Measurements from ENCODE around the gene PLEKHA7.

Gene PLEKHA7

GRCh38 chr11:16997624-16998023 is 16.6 kb downstream of the PLEKHA7 start:
- peaks cover 20% of the 10 kb centered on the region for H3K36me3 ChIP-seq
- H3K9me3 ChIP-seq (ENCODE audit: severe bottlenecking) = no peaks in the 10 kb centered on the region
- no peak overlapping the region for H3K4me3 ChIP-seq (ENCODE audit: low read depth, low read length)
- H3K27ac ChIP-seq = no peak overlapping the region
- no peak for DNase-seq
- no peaks in the 10 kb centered on the region for H3K27me3 ChIP-seq (ENCODE audit: insufficient read depth, low read depth, severe bottlenecking)
- no peak for TF ChIP-seq CTCF (IDR thresholded peaks at IDR 0.05; ENCODE audit: low read depth, low read length)

DNA sequence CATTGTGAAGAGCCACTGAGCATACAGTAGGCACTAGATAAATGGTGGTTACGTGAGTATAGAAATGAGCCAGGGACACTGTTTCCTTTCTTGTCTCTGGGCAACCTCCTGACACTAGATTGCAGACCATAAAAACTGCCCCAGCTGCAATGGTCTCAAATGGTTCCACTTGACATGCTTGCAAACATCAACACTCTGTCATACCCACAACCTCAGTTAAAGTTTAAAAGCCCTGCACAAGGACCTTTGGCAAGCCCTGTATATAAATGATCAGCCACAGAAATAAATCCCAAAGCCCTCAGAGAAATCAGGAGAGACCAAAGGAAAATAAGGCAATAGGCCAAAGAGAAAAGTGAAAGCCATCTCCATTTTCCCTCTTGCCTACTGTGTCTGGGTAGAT is 20.7 kb downstream of the PLEKHA7 start:
- Histone ChIP-seq H3K27me3 (ENCODE audit: insufficient read depth, low read depth, severe bottlenecking) (no peaks in the 10 kb centered on the region), H3K36me3 (peaks cover 40% of the 10 kb centered on the region), H3K9me3 (ENCODE audit: severe bottlenecking) (no peaks in the 10 kb centered on the region), H3K4me3 (ENCODE audit: low read depth, low read length) (no peak overlapping the region), H3K27ac (no peak overlapping the region)
- no peak for DNase-seq
- no peak for TF ChIP-seq CTCF (IDR thresholded peaks at IDR 0.05; ENCODE audit: low read depth, low read length)

GRCh38 chr11:16992846-16993245 is 21.4 kb downstream of the PLEKHA7 start:
- H3K4me3 ChIP-seq (ENCODE audit: low read depth, low read length) = no peak overlapping the region
- no peak for TF ChIP-seq CTCF (IDR thresholded peaks at IDR 0.05; ENCODE audit: low read depth, low read length)
- no peaks in the 10 kb centered on the region for H3K27me3 ChIP-seq (ENCODE audit: insufficient read depth, low read depth, severe bottlenecking)
- H3K36me3 ChIP-seq = peaks cover 41% of the 10 kb centered on the region
- no peaks in the 10 kb centered on the region for H3K9me3 ChIP-seq (ENCODE audit: severe bottlenecking)
- no peak for DNase-seq
- H3K27ac ChIP-seq = no peak overlapping the region

DNA sequence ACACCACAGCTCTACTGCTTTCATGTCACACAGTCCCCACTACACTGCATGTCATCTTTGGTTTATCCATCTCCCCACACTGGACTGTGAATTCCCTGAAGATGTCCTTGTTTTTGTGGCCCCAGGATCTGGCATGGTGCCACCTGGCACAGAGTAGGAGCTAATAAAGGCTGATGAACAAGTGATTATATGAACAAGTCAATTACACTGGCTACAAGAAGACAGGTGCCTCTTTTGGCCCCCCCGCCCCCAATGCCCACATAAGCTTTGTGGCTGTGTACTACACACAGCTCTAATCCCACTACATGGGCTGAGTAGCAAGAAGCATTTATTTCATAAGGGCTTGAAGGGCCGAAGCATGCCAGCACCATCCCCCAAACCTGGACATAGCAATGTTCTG is 24.7 kb downstream of the PLEKHA7 start:
- no peaks in the 10 kb centered on the region for H3K9me3 ChIP-seq (ENCODE audit: severe bottlenecking)
- no peak for TF ChIP-seq CTCF (IDR thresholded peaks at IDR 0.05; ENCODE audit: low read depth, low read length)
- no peak overlapping the region for H3K27ac ChIP-seq
- peak; percentile 48 for DNase-seq
- no peak overlapping the region for H3K4me3 ChIP-seq (ENCODE audit: low read depth, low read length)
- H3K36me3 ChIP-seq = peaks cover 31% of the 10 kb centered on the region
- H3K27me3 ChIP-seq (ENCODE audit: insufficient read depth, low read depth, severe bottlenecking) = no peaks in the 10 kb centered on the region

- DNase-seq = peak; percentile 88
- H3K9me3 ChIP-seq (ENCODE audit: severe bottlenecking) = no peaks in the 10 kb centered on the region
- TF ChIP-seq CTCF (IDR thresholded peaks at IDR 0.05; ENCODE audit: low read depth, low read length) = no peak
- H3K27ac ChIP-seq = peak overlapping the region; percentile 72
- no peak overlapping the region for H3K4me3 ChIP-seq (ENCODE audit: low read depth, low read length)
- no peaks in the 10 kb centered on the region for H3K27me3 ChIP-seq (ENCODE audit: insufficient read depth, low read depth, severe bottlenecking)
- H3K36me3 ChIP-seq = peaks cover 35% of the 10 kb centered on the region
Measured at GRCh38 chr11:16987205-16987568, 27.0 kb downstream of the PLEKHA7 start.

- Histone ChIP-seq H3K27me3 (ENCODE audit: insufficient read depth, low read depth, severe bottlenecking) (no peaks in the 10 kb centered on the region), H3K9me3 (ENCODE audit: severe bottlenecking) (no peaks in the 10 kb centered on the region), H3K27ac (peak overlapping the region; percentile 72), H3K36me3 (peaks cover 29% of the 10 kb centered on the region), H3K4me3 (ENCODE audit: low read depth, low read length) (no peak overlapping the region)
- no peak for TF ChIP-seq CTCF (IDR thresholded peaks at IDR 0.05; ENCODE audit: low read depth, low read length)
- peak; percentile 81 for DNase-seq
Measured at GRCh38 chr11:16986434-16987204, 27.6 kb downstream of the PLEKHA7 start.

Measured in WERI-Rb-1 (cell line).